Measurements from ENCODE around the gene TSHR.

Gene TSHR

GRCh38 chr14:81179631-81180030 is 224.2 kb downstream of the TSHR start:
- DNase-seq (ENCODE audit: low read depth), result no peak

GRCh38 chr14:81187832-81188522 is 232.6 kb downstream of the TSHR start:
- no peak for DNase-seq (ENCODE audit: low read depth)

- no peak for DNase-seq (ENCODE audit: low read depth)
Measured at GRCh38 chr14:81192594-81192993, 237.2 kb downstream of the TSHR start.

DNA sequence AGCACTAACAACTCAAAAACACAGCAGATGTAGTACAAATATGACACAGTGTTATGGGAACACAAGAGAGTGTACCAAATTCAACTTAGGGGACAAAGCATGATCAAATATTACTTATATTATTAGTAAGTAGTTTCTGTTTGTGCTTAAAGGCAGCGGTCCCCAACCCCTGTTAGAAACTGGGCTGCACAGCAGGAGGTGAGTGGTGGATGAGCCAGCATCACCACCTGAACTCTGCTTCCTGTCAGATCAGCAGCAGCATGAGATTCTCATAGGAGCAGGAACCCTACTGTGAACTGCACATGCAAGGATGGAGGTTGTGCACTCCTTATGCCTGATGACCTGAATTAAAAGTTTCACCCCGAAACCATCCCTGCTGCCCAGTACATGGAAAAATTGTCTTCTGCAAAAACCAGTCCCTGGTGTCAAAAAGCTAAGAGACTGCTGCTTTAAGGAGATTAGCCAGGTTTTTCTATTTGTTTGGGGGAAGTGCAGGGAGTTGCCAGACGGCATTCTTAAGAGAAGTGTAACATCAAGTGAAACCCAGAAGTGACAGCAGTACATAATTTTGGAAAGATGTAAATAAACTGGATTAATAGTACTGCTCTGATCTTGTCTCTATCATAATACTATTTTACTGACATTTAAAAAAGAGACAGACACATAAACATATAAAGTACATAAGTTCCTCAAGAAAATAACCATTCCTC is 238.7 kb downstream of the TSHR start:
- DNase-seq (ENCODE audit: low read depth), result no peak
